ENCODE measurements around the gene ATP8A2. TPM values are rescaled to one million over a fixed set of nuclear protein-coding genes. Genes with fewer than 3 reads are reported as not detected.

Gene ATP8A2
- total and polyA plus RNA-seq, 10 of the 15 experiments (the other 5 are each of a cell fraction or from before 2014, with no cell fraction given) = 0.01 to 0.04 (median 0.04) TPM; not detected in 7

- TF ChIP-seq NFYB (IDR thresholded peaks at IDR 0.05; ENCODE audit: insufficient read depth, low read depth, low read length) (no peak), IKZF2 (IDR thresholded peaks at IDR 0.05) (peak in 1 of 2 experiments; percentile 18; a peak in 1 of 4 replicates), IRF5 (IDR thresholded peaks at IDR 0.05; ENCODE audit: borderline replicate concordance) (no peak), CUX1 (IDR thresholded peaks at IDR 0.05; ENCODE audit: insufficient replicate concordance, low read depth, low read length) (no peak), JUNB (IDR thresholded peaks at IDR 0.05) (peak; percentile 46), SREBF1 (IDR thresholded peaks at IDR 0.05; ENCODE audit: low read length) (no peak), HDAC6 (IDR thresholded peaks at IDR 0.05; ENCODE audit: unreplicated experiment) (no peak), SPI1 (IDR thresholded peaks at IDR 0.05; ENCODE audit: borderline replicate concordance, insufficient read depth, low read depth, low read length) (peak; percentile 87), ATF7 (IDR thresholded peaks at IDR 0.05; ENCODE audit: low read depth) (peak; percentile 54; the same call in 1 of the 2 replicates), POLR2AphosphoS5 (IDR thresholded peaks at IDR 0.05; ENCODE audit: low read length) (no peak), RCOR1 (conservative IDR thresholded peaks at IDR 0.05; ENCODE audit: low read depth, low read length) (no peak), SUPT20H (IDR thresholded peaks at IDR 0.05; ENCODE audit: borderline replicate concordance, control insufficient read depth, low read depth, low read length) (no peak)
Measured at GRCh38 chr13:25525884-25526283, 154.1 kb downstream of the ATP8A2 start (continued).

Data from GM12878 (cell line).